PFSK-1 (cell line): ENCODE measurements around the gene SRP14.

Experiments
- POLR2AphosphoS5 ChIP-seq: IDR thresholded peaks from 2 replicates; pipeline ENCODE4 v1.6.1; 2012; ENCODE audit warnings: low read depth, mild to moderate bottlenecking, control low read depth, low read length, moderate library complexity
- SIN3A ChIP-seq: IDR thresholded peaks from 2 replicates; pipeline ENCODE4 v1.6.1; 2012; ENCODE audit warnings: mild to moderate bottlenecking, low read length, moderate library complexity, borderline replicate concordance; ENCODE audit not compliant: insufficient read depth
- TAF1 ChIP-seq: IDR thresholded peaks from 2 replicates; pipeline ENCODE4 v1.6.1; 2012; ENCODE audit warnings: low read length, control low read depth, borderline replicate concordance; ENCODE audit not compliant: insufficient read depth

DNA sequence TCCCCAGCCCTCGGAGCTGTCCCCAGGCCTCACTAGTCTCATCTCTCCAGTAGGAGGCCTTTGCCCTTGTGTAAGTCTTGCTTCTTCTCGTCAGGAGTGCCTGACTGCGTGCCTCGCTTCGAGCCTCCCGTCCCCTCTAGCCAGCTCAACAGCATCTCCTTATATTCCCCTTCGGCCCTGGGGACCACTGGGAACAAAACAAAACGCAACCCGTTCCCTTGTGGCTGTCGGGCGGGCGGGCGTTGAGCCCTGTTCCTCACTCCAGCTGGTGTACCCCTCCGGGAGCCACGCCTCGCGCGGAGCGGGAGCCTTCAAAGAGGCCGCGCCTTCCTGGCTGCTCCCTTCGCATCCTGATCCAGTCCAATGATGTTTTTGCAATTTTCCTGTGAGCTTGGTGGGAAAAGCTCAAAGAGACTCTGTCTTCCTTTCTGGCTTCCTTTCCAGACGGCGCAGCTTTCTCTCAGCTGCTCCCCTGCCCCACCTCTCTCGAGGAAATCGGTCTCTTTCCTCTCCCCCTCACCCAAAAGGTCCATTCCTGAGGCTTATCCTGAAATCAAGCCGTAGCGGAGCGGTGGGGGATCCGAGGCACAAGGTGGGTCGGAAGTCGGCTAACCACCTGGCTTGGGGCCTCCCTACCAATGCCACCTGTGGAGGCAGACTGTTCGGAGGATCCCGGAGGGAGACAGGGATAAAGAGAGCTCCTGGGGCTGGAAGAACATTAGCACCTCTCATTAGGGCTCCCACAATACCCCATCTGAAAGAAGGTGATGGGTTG is 33.4 kb upstream of the SRP14 start:
- TF ChIP-seq POLR2AphosphoS5, result no peak
- TF ChIP-seq TAF1, result no peak
- no peak for TF ChIP-seq SIN3A
